ENCODE measurements around the gene CDC42. TPM values are rescaled to one million over a fixed set of nuclear protein-coding genes. Genes with fewer than 3 reads are reported as not detected.
A peak's percentile ranks its signal among the peaks of the same experiment; 100 is the strongest.

CDC42 gene
- total RNA-seq, 1 donor from 2014 or later = 366 TPM

- H3K4me1 Mint-ChIP-seq (ENCODE audit: low read depth, unreplicated experiment) = peaks cover 49% of the 10 kb centered on the region
- no peak overlapping the region for H3K27ac ChIP-seq (ENCODE audit: low read depth, low read length)
- H4K20me1 ChIP-seq (ENCODE audit: insufficient read depth, low read length) = peaks cover 100% of the 10 kb centered on the region
These were observed 67.9 kb downstream of the CDC42 start for GRCh38 chr1:22120469-22120790.

DNA sequence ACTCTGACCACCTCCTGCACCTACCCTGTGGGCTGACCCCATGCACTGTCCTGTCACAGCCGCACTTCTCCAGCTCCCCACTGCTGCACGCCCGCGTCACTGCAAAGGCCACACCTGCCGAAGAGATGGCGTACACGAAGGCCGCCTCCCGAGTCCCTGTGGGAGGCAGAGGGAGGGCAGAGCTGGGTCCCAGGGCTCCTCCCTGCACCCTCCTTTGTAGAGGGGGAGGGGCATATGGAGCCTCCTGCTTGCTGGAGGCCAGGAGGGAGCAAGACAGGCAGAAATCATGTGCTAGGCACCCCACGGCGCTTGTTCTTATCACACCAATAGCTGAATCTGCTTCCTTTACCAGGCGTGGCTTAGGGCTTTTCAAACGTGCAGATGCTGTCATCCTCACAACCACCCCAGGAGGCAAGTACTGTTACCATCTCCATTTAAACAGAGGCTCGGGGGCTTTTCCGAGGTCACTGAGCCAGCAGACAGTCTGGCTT, 69.0 kb downstream of the CDC42 start:
- H3K27ac ChIP-seq (ENCODE audit: low read depth, low read length) = no peak overlapping the region
- H3K4me2 ChIP-seq (ENCODE audit: low read length) = no peak overlapping the region
- Mint-ChIP-seq H3K9me3 (ENCODE audit: unreplicated experiment) (no peaks in the 10 kb centered on the region), H3K4me1 (ENCODE audit: low read depth, unreplicated experiment) (peaks cover 38% of the 10 kb centered on the region), H3K36me3 (ENCODE audit: low read depth, unreplicated experiment) (peaks cover 12% of the 10 kb centered on the region), H3K27ac (ENCODE audit: unreplicated experiment) (peak overlapping the region; percentile 12), H3K27me3 (ENCODE audit: low read depth, unreplicated experiment) (no peaks in the 10 kb centered on the region), H3K4me3 (ENCODE audit: unreplicated experiment) (no peak overlapping the region)
- H4K20me1 ChIP-seq (ENCODE audit: insufficient read depth, low read length) = peaks cover 91% of the 10 kb centered on the region
- peaks cover 8% of the 10 kb centered on the region for H3K4me1 ChIP-seq (ENCODE audit: insufficient read depth, low read length)
- no peak overlapping the region for H3K9ac ChIP-seq (ENCODE audit: low read length)
- peaks cover 19% of the 10 kb centered on the region for H3K79me2 ChIP-seq (ENCODE audit: insufficient read depth, low read length)
- no peaks in the 10 kb centered on the region for H3K9me3 ChIP-seq (ENCODE audit: insufficient read depth, low read depth, low read length)
- FAIRE-seq (no peak), DNase-seq (ENCODE audit: low read depth) (no peak)
- no peaks in the 10 kb centered on the region for H3K27me3 ChIP-seq (ENCODE audit: insufficient read depth, low read length)
- H3K36me3 ChIP-seq (ENCODE audit: insufficient read depth, low read length) = no peaks in the 10 kb centered on the region
- no peak overlapping the region for H3K4me3 ChIP-seq (ENCODE audit: insufficient read depth, low read depth, low read length)
- no peak for TF ChIP-seq EZH2 (IDR thresholded peaks at IDR 0.05; ENCODE audit: insufficient read depth, low read length)
- no peak for TF ChIP-seq CTCF (IDR thresholded peaks at IDR 0.05; ENCODE audit: insufficient read depth, low read depth, low read length)
- no peak overlapping the region for H2AFZ ChIP-seq (ENCODE audit: low read depth, low read length)

More at GRCh38 chr1:22120469-22120790, 67.9 kb downstream of the CDC42 start:
- Histone ChIP-seq H3K9me3 (ENCODE audit: insufficient read depth, low read depth, low read length) (no peaks in the 10 kb centered on the region), H3K27me3 (ENCODE audit: insufficient read depth, low read length) (no peaks in the 10 kb centered on the region), H3K4me3 (ENCODE audit: insufficient read depth, low read depth, low read length) (no peak overlapping the region), H3K4me2 (ENCODE audit: low read length) (no peak overlapping the region), H3K36me3 (ENCODE audit: insufficient read depth, low read length) (no peaks in the 10 kb centered on the region), H3K9ac (ENCODE audit: low read length) (no peak overlapping the region), H2AFZ (ENCODE audit: low read depth, low read length) (no peak overlapping the region), H3K79me2 (ENCODE audit: insufficient read depth, low read length) (peaks cover 30% of the 10 kb centered on the region), H3K4me1 (ENCODE audit: insufficient read depth, low read length) (peaks cover 8% of the 10 kb centered on the region)
- Mint-ChIP-seq H3K9me3 (ENCODE audit: unreplicated experiment) (no peaks in the 10 kb centered on the region), H3K27ac (ENCODE audit: unreplicated experiment) (no peak overlapping the region), H3K4me3 (ENCODE audit: unreplicated experiment) (no peak overlapping the region), H3K36me3 (ENCODE audit: low read depth, unreplicated experiment) (peaks cover 12% of the 10 kb centered on the region), H3K27me3 (ENCODE audit: low read depth, unreplicated experiment) (no peaks in the 10 kb centered on the region)
- no peak for FAIRE-seq
- no peak for DNase-seq (ENCODE audit: low read depth)
- TF ChIP-seq CTCF (IDR thresholded peaks at IDR 0.05; ENCODE audit: insufficient read depth, low read depth, low read length) = no peak
- TF ChIP-seq EZH2 (IDR thresholded peaks at IDR 0.05; ENCODE audit: insufficient read depth, low read length) = no peak

DNA sequence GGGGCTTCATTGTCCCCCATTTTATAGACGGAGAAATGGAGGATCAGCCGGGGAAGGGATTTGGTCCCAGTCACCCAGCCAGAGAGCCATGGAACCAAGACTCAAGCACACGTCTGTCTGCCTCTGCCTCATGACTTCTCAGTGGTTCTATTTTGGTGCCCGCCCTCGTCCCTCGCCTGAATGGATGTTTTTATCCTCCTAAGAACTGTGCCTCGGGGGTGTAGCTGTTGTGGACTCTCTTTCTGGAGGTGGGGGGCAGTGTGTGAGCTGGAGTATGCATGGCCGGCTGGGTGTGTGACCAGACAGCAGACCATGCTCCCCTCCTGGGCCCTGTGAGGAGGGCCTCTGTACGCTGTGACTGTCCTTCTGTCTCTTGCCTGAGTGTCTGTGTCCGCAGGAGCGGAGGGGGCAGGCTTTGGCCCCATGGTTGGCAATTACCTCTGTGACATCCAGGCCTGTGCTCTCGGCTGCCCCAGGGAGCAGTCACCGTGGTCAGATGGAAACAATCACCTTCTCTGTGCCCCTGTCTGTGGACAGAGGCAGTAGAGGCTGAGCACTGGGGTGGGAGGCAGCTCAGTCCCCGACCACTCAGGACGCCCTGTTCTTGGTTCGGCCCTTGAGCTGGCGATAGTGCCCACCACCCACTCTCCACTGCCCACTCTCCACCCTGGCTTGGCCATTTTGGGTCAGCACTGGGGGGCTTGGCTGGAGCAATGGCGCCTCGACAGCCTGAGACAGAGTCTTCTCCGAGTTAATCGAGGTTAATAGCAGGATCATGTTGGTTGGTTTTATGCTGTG, 70.0 kb downstream of the CDC42 start:
- DNase-seq (ENCODE audit: low read depth) = no peak
- TF ChIP-seq CTCF (IDR thresholded peaks at IDR 0.05; ENCODE audit: insufficient read depth, low read depth, low read length) (no peak), EZH2 (IDR thresholded peaks at IDR 0.05; ENCODE audit: insufficient read depth, low read length) (no peak)
- Mint-ChIP-seq H3K36me3 (ENCODE audit: low read depth, unreplicated experiment) (peaks cover 6% of the 10 kb centered on the region), H3K9me3 (ENCODE audit: unreplicated experiment) (no peaks in the 10 kb centered on the region), H3K27ac (ENCODE audit: unreplicated experiment) (peak overlapping the region; percentile 91), H3K27me3 (ENCODE audit: low read depth, unreplicated experiment) (no peaks in the 10 kb centered on the region), H3K4me3 (ENCODE audit: unreplicated experiment) (peak overlapping the region; percentile 64), H3K4me1 (ENCODE audit: low read depth, unreplicated experiment) (peaks cover 28% of the 10 kb centered on the region)
- no peak for FAIRE-seq
- H4K20me1 ChIP-seq (ENCODE audit: insufficient read depth, low read length) = peaks cover 87% of the 10 kb centered on the region
- H3K4me3 ChIP-seq (ENCODE audit: insufficient read depth, low read depth, low read length) = no peak overlapping the region
- H3K36me3 ChIP-seq (ENCODE audit: insufficient read depth, low read length) = no peaks in the 10 kb centered on the region
- peaks cover 12% of the 10 kb centered on the region for H3K79me2 ChIP-seq (ENCODE audit: insufficient read depth, low read length)
- H3K4me2 ChIP-seq (ENCODE audit: low read length) = no peak overlapping the region
- H3K4me1 ChIP-seq (ENCODE audit: insufficient read depth, low read length) = peaks cover 3% of the 10 kb centered on the region
- H3K9ac ChIP-seq (ENCODE audit: low read length) = no peak overlapping the region
- H3K27ac ChIP-seq (ENCODE audit: low read depth, low read length) = no peak overlapping the region
- no peaks in the 10 kb centered on the region for H3K9me3 ChIP-seq (ENCODE audit: insufficient read depth, low read depth, low read length)
- no peak overlapping the region for H2AFZ ChIP-seq (ENCODE audit: low read depth, low read length)
- H3K27me3 ChIP-seq (ENCODE audit: insufficient read depth, low read length) = no peaks in the 10 kb centered on the region

All from astrocyte (in vitro differentiated cells and primary cell).